ENCODE data around the gene PTGIR.

DNA sequence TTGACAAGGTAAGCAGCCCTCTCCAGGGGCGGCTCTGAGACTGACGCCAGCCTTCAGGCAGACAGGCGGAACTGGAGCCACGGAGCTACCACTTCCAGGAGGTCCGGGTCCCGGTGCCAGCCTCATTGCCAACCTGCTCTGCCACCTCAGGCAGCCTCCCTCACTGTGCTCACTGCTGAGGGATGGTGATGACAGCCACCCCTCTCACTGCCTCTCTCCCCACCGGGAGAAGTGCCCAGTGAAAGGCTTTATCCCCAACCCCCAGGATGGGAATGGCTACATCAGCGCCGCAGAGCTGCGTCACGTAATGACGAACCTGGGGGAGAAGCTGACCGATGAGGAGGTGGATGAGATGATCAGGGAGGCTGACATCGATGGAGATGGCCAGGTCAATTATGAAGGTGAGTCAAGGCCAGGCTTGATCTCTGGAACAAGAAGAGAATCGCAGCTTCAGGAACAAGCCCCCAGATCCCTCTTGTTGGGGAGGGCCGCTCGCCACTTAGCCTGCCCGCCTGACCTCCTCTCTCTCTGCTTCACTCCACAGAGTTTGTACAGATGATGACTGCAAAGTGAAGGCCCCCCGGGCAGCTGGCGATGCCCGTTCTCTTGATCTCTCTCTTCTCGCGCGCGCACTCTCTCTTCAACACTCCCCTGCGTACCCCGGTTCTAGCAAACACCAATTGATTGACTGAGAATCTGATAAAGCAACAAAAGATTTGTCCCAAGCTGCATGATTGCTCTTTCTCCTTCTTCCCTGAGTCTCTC is 16.1 kb downstream of the PTGIR start:
- TF ChIP-seq, protein P1, sequence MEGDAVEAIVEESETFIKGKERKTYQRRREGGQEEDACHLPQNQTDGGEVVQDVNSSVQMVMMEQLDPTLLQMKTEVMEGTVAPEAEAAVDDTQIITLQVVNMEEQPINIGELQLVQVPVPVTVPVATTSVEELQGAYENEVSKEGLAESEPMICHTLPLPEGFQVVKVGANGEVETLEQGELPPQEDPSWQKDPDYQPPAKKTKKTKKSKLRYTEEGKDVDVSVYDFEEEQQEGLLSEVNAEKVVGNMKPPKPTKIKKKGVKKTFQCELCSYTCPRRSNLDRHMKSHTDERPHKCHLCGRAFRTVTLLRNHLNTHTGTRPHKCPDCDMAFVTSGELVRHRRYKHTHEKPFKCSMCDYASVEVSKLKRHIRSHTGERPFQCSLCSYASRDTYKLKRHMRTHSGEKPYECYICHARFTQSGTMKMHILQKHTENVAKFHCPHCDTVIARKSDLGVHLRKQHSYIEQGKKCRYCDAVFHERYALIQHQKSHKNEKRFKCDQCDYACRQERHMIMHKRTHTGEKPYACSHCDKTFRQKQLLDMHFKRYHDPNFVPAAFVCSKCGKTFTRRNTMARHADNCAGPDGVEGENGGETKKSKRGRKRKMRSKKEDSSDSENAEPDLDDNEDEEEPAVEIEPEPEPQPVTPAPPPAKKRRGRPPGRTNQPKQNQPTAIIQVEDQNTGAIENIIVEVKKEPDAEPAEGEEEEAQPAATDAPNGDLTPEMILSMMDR (IDR thresholded peaks at IDR 0.05) = no peak
- TF ChIP-seq POLR2A (IDR thresholded peaks at IDR 0.05) = no peak
